CD4-positive, alpha-beta T cell treated with Interleukin-4 for 1 hour (primary cell): ENCODE measurements around the gene KCNH8.
A peak's percentile ranks its signal among the peaks of the same experiment; 100 is the strongest.

Experiments
- DNase-seq, 2 donors: peaks; one replicate each; pipeline ENCODE4 v3.0.0-alpha.2; 2020 to 2022

Gene KCNH8

GRCh38 chr3:19147905-19148767, at the start of gene KCNH8:
Gene KCNH8 (plus strand): TSS chr3:19148510. CDS start chr3:19148720, 210 bp downstream.
- peak in 1 of 2 donors; percentile 11 for DNase-seq

GRCh38 chr3:19102654-19103290, 45.5 kb upstream of the KCNH8 start:
- DNase-seq, result peak in 1 of 2 donors; percentile 24

- no peak for DNase-seq
Measured at GRCh38 chr3:19103510-19103909, 44.8 kb upstream of the KCNH8 start.

GRCh38 chr3:19104459-19104858, 43.9 kb upstream of the KCNH8 start:
- DNase-seq, result no peak

- no peak for DNase-seq
Measured at GRCh38 chr3:19105826-19106225, 42.5 kb upstream of the KCNH8 start.

GRCh38 chr3:19106307-19106706, 42.0 kb upstream of the KCNH8 start:
- DNase-seq, result no peak

- DNase-seq, result no peak
Measured at GRCh38 chr3:19107719-19108118, 40.6 kb upstream of the KCNH8 start.

- DNase-seq, result no peak
Measured at GRCh38 chr3:19110335-19110895, 37.9 kb upstream of the KCNH8 start.

GRCh38 chr3:19114461-19114860, 33.8 kb upstream of the KCNH8 start:
- DNase-seq, result no peak

GRCh38 chr3:19116239-19116638, 32.1 kb upstream of the KCNH8 start:
- no peak for DNase-seq

GRCh38 chr3:19124752-19125151, 23.6 kb upstream of the KCNH8 start:
- no peak for DNase-seq

- DNase-seq, result no peak
Measured at GRCh38 chr3:19139863-19140262, 8.4 kb upstream of the KCNH8 start.

GRCh38 chr3:19146685-19147650, 1.3 kb upstream of the KCNH8 start:
- peak; percentile 51 to 78 for DNase-seq

- DNase-seq, result no peak
Measured at GRCh38 chr3:19148768-19149091, 420 bp downstream of the KCNH8 start.

- peak; percentile 9 to 19 for DNase-seq
Measured at GRCh38 chr3:19149368-19149767, 1.1 kb downstream of the KCNH8 start.

- DNase-seq, result no peak
Measured at GRCh38 chr3:19151171-19151570, 2.9 kb downstream of the KCNH8 start.

GRCh38 chr3:19154693-19155250, 6.5 kb downstream of the KCNH8 start:
- DNase-seq, result no peak

GRCh38 chr3:19155375-19155774, 7.1 kb downstream of the KCNH8 start:
- no peak for DNase-seq

GRCh38 chr3:19159966-19160635, 11.8 kb downstream of the KCNH8 start:
- no peak for DNase-seq

- DNase-seq, result no peak
Measured at GRCh38 chr3:19165654-19166053, 17.3 kb downstream of the KCNH8 start.

- no peak for DNase-seq
Measured at GRCh38 chr3:19171794-19172193, 23.5 kb downstream of the KCNH8 start.

GRCh38 chr3:19173945-19174344, 25.6 kb downstream of the KCNH8 start:
- no peak for DNase-seq
